HepG2 (cell line): Measurements from ENCODE around the gene ATAD2B. TPM values are rescaled to one million over a fixed set of nuclear protein-coding genes. Genes with fewer than 3 reads are reported as not detected.

ENCODE experiments used
- MEIS2 ChIP-seq: sonication (generic); formaldehyde crosslinking; IDR thresholded peaks from 2 replicates; pipeline ENCODE4 v1.9.0; 2021; ENCODE audit warnings: mild to moderate bottlenecking, missing genetic modification reagents
- POLR2A ChIP-seq, 2 experiments: IDR thresholded peaks; 2 replicates each; pipeline ENCODE4 v1.6.1; 2011; ENCODE audit warnings: low read depth in 2 of 2, low read length in 2 of 2, mild to moderate bottlenecking in 1 of 2, moderate library complexity in 1 of 2; ENCODE audit not compliant: insufficient read depth in 1 of 2
- SMYD3 ChIP-seq: sonication (generic); formaldehyde crosslinking; IDR thresholded peaks from 2 replicates; pipeline ENCODE4 v1.8.1; 2023; ENCODE audit warnings: mild to moderate bottlenecking, missing genetic modification reagents
- SP1 ChIP-seq, 2 experiments: fragments of 450-650 bp in 1 of 2; sonication (generic) in 1 of 2; formaldehyde crosslinking in 1 of 2; IDR thresholded peaks; 2 replicates each; pipeline versions ENCODE4 v1.4.0 to v1.6.1; 2016 to 2020; ENCODE audit warnings: missing genetic modification reagents in 1 of 2
- ZNF547 ChIP-seq: sonication (generic); formaldehyde crosslinking; IDR thresholded peaks from 2 replicates; pipeline ENCODE4 v1.5.1; 2020; ENCODE audit warnings: mild to moderate bottlenecking, missing genetic modification reagents
- ZNF7 ChIP-seq: IDR thresholded peaks from 2 replicates; pipeline ENCODE4 v1.6.1; 2016; ENCODE audit warnings: missing biosample characterization, missing genetic modification reagents
- ZNF768 ChIP-seq: sonication (generic); formaldehyde crosslinking; IDR thresholded peaks from 2 replicates; pipeline ENCODE4 v1.4.0; 2020; ENCODE audit warnings: missing genetic modification reagents
- ZSCAN21 ChIP-seq: sonication (generic); formaldehyde crosslinking; IDR thresholded peaks from 2 replicates; pipeline ENCODE4 v1.8.0; 2022; ENCODE audit warnings: mild to moderate bottlenecking, missing genetic modification reagents, moderate library complexity, borderline replicate concordance
- polyA plus RNA-seq, 8 experiments: library from polyadenylated mRNA; depleted of rRNA in 3 of 8; stranded (reverse) in 7 of 8; unstranded in 1 of 8; fragments of >200 nt; fragmentation: Illumina TruSeq in 4 of 8; extraction: Trizol in 4 of 8; gene quantifications; 2 replicates each; pipeline versions ENCODE4 v1.2.1 to v1.2.3, GENCODE V29; 2011 to 2016; ENCODE audit warnings: low read depth in 4 of 8, missing spikeins in 1 of 8, mixed read lengths in 1 of 8; ENCODE audit not compliant: insufficient read depth in 1 of 8
- total RNA-seq, 5 experiments: library from RNA; depleted of rRNA; stranded (reverse); fragments of >200 nt; fragmentation: Illumina TruSeq; extraction: Trizol; gene quantifications; 2 replicates each; pipeline ENCODE4 v1.2.3, GENCODE V29; 2016; ENCODE audit warnings: low read depth in 1 of 5
- TF ChIP-seq, protein P1 (sequence below): sonication (generic); formaldehyde crosslinking; IDR thresholded peaks from 2 replicates; pipeline ENCODE4 v1.9.0; 2021; ENCODE audit warnings: missing genetic modification reagents, mild to moderate bottlenecking, borderline replicate concordance
- TF ChIP-seq, protein P2 (sequence below): sonication (generic); formaldehyde crosslinking; IDR thresholded peaks from 2 replicates; pipeline ENCODE4 v1.4.0; 2020; ENCODE audit warnings: missing genetic modification reagents, borderline replicate concordance
- TF ChIP-seq, protein P3 (sequence below): sonication (generic); IDR thresholded peaks from 2 replicates; pipeline ENCODE4 v1.6.1; 2016; ENCODE audit warnings: low read depth, borderline replicate concordance
- TF ChIP-seq, protein P4 (sequence below): sonication (generic); formaldehyde crosslinking; IDR thresholded peaks from 2 replicates; pipeline ENCODE4 v1.8.1; 2023; ENCODE audit warnings: mild to moderate bottlenecking, missing genetic modification reagents
- TF ChIP-seq, protein P5 (sequence below): sonication (generic); formaldehyde crosslinking; IDR thresholded peaks from 2 replicates; pipeline ENCODE4 v1.4.0; 2020; ENCODE audit warnings: missing genetic modification reagents
- TF ChIP-seq, protein P6 (sequence below): sonication (generic); formaldehyde crosslinking; IDR thresholded peaks from 2 replicates; pipeline ENCODE4 v1.5.1; 2020; ENCODE audit warnings: mild to moderate bottlenecking, missing genetic modification reagents, moderate library complexity

Gene ATAD2B
- total and polyA plus RNA-seq, 2 of the 13 experiments (the other 11 are each of a cell fraction or from before 2014, with no cell fraction given), result 5.3 to 22.2 TPM

DNA sequence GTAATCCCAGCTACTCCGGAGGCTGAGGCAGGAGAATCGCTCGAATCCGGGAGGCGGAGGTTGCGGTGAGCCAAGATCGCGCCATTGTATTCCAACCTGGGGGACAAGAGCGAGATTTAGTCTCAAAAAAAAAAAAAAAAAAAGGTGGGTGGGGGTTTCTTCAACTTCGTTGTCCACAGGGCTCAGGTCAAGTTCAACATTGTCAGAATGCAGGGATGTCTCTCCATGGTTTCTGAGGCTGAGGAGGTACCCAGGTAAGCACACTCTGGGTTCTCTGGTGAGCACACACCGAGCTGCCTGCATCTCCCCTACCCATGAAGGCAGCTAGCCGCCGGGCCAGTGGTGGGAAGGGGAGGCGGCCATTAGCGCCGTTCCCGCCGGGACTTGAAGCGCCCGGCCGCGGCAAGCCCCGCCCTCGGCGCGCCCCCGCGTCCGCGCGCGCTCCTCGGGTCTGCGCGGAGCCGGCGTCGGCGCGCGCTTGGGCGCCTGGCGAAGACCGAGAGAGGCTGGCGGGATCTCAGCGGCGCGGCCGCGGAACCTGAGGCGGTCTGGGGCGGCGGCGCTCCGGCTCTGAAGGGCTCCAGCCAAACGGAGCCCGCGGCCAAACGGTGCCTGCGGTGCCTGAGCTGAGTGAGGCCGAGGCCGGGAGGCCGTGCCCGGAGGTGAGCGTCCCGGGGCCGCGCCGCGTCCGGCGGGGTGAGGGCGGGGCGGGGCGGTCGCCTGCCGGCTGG is 13.2 kb upstream of the ATAD2B start, which contains the start of gene UBXN2A (continued):
- TF ChIP-seq, protein P1, sequence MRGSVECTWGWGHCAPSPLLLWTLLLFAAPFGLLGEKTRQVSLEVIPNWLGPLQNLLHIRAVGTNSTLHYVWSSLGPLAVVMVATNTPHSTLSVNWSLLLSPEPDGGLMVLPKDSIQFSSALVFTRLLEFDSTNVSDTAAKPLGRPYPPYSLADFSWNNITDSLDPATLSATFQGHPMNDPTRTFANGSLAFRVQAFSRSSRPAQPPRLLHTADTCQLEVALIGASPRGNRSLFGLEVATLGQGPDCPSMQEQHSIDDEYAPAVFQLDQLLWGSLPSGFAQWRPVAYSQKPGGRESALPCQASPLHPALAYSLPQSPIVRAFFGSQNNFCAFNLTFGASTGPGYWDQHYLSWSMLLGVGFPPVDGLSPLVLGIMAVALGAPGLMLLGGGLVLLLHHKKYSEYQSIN, result 0 out of 2 replicates have a peak, but pooled peaks have one; percentile 54
- TF ChIP-seq, protein P2, sequence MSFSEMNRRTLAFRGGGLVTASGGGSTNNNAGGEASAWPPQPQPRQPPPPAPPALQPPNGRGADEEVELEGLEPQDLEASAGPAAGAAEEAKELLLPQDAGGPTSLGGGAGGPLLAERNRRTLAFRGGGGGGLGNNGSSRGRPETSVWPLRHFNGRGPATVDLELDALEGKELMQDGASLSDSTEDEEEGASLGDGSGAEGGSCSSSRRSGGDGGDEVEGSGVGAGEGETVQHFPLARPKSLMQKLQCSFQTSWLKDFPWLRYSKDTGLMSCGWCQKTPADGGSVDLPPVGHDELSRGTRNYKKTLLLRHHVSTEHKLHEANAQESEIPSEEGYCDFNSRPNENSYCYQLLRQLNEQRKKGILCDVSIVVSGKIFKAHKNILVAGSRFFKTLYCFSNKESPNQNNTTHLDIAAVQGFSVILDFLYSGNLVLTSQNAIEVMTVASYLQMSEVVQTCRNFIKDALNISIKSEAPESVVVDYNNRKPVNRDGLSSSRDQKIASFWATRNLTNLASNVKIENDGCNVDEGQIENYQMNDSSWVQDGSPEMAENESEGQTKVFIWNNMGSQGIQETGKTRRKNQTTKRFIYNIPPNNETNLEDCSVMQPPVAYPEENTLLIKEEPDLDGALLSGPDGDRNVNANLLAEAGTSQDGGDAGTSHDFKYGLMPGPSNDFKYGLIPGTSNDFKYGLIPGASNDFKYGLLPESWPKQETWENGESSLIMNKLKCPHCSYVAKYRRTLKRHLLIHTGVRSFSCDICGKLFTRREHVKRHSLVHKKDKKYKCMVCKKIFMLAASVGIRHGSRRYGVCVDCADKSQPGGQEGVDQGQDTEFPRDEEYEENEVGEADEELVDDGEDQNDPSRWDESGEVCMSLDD (CRISPR knock-in tag), result no peak
- no peak for TF ChIP-seq SP1 (IDR thresholded peaks at IDR 0.05)
- TF ChIP-seq SP1 (CRISPR knock-in tag; IDR thresholded peaks at IDR 0.05), result no peak
- peak; percentile 79 for TF ChIP-seq MEIS2
- TF ChIP-seq, protein P3, sequence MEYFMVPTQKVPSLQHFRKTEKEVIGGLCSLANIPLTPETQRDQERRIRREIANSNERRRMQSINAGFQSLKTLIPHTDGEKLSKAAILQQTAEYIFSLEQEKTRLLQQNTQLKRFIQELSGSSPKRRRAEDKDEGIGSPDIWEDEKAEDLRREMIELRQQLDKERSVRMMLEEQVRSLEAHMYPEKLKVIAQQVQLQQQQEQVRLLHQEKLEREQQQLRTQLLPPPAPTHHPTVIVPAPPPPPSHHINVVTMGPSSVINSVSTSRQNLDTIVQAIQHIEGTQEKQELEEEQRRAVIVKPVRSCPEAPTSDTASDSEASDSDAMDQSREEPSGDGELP, result 0 out of 2 replicates have a peak, but pooled peaks have one; percentile 9
- TF ChIP-seq ZNF7, result no peak
- peak; percentile 79; the same call in 1 of the 2 replicates for TF ChIP-seq ZSCAN21 (CRISPR knock-in tag)
- TF ChIP-seq POLR2A (IDR thresholded peaks at IDR 0.05; ENCODE audit: insufficient read depth in 1 of 2, low read depth in 2 of 2, low read length in 2 of 2), result peak; percentile 81 to 84
- TF ChIP-seq ZNF547 (CRISPR knock-in tag), result no peak
- TF ChIP-seq SMYD3 (CRISPR knock-in tag), result no peak
- TF ChIP-seq, protein P4, sequence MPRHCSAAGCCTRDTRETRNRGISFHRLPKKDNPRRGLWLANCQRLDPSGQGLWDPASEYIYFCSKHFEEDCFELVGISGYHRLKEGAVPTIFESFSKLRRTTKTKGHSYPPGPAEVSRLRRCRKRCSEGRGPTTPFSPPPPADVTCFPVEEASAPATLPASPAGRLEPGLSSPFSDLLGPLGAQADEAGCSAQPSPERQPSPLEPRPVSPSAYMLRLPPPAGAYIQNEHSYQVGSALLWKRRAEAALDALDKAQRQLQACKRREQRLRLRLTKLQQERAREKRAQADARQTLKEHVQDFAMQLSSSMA (CRISPR knock-in tag), result 0 out of 2 replicates have a peak, but pooled peaks have one; percentile 35
- TF ChIP-seq, protein P5, sequence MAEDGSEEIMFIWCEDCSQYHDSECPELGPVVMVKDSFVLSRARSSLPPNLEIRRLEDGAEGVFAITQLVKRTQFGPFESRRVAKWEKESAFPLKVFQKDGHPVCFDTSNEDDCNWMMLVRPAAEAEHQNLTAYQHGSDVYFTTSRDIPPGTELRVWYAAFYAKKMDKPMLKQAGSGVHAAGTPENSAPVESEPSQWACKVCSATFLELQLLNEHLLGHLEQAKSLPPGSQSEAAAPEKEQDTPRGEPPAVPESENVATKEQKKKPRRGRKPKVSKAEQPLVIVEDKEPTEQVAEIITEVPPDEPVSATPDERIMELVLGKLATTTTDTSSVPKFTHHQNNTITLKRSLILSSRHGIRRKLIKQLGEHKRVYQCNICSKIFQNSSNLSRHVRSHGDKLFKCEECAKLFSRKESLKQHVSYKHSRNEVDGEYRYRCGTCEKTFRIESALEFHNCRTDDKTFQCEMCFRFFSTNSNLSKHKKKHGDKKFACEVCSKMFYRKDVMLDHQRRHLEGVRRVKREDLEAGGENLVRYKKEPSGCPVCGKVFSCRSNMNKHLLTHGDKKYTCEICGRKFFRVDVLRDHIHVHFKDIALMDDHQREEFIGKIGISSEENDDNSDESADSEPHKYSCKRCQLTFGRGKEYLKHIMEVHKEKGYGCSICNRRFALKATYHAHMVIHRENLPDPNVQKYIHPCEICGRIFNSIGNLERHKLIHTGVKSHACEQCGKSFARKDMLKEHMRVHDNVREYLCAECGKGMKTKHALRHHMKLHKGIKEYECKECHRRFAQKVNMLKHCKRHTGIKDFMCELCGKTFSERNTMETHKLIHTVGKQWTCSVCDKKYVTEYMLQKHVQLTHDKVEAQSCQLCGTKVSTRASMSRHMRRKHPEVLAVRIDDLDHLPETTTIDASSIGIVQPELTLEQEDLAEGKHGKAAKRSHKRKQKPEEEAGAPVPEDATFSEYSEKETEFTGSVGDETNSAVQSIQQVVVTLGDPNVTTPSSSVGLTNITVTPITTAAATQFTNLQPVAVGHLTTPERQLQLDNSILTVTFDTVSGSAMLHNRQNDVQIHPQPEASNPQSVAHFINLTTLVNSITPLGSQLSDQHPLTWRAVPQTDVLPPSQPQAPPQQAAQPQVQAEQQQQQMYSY (CRISPR knock-in tag), result 0 out of 2 replicates have a peak, but pooled peaks have one; percentile 47
- TF ChIP-seq ZNF768 (CRISPR knock-in tag), result peak; percentile 77; the same call in 1 of the 2 replicates
- TF ChIP-seq, protein P6, sequence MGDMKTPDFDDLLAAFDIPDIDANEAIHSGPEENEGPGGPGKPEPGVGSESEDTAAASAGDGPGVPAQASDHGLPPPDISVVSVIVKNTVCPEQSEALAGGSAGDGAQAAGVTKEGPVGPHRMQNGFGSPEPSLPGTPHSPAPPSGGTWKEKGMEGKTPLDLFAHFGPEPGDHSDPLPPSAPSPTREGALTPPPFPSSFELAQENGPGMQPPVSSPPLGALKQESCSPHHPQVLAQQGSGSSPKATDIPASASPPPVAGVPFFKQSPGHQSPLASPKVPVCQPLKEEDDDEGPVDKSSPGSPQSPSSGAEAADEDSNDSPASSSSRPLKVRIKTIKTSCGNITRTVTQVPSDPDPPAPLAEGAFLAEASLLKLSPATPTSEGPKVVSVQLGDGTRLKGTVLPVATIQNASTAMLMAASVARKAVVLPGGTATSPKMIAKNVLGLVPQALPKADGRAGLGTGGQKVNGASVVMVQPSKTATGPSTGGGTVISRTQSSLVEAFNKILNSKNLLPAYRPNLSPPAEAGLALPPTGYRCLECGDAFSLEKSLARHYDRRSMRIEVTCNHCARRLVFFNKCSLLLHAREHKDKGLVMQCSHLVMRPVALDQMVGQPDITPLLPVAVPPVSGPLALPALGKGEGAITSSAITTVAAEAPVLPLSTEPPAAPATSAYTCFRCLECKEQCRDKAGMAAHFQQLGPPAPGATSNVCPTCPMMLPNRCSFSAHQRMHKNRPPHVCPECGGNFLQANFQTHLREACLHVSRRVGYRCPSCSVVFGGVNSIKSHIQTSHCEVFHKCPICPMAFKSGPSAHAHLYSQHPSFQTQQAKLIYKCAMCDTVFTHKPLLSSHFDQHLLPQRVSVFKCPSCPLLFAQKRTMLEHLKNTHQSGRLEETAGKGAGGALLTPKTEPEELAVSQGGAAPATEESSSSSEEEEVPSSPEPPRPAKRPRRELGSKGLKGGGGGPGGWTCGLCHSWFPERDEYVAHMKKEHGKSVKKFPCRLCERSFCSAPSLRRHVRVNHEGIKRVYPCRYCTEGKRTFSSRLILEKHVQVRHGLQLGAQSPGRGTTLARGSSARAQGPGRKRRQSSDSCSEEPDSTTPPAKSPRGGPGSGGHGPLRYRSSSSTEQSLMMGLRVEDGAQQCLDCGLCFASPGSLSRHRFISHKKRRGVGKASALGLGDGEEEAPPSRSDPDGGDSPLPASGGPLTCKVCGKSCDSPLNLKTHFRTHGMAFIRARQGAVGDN (CRISPR knock-in tag), result peak; percentile 67
